T47D (cell line): ENCODE measurements around the gene CCDC171.
"Not testable (repeated sequence)": the region's sequence is repeated elsewhere in the genome, so short reads cannot be mapped to it uniquely, and the experiment has no call there.

Experiments
- DNase-seq, 2 experiments: peaks; one replicate each; pipeline versions ENCODE4 v3.0.0 to v3.0.0-alpha.2; 2011 to 2012; ENCODE audit warnings: low read depth in 1 of 2, low spot score in 1 of 2
- JUND ChIP-seq: IDR thresholded peaks from 2 replicates; pipeline ENCODE4 v1.6.1; 2012; ENCODE audit warnings: low read depth
- in situ Hi-C: cut with HindIII; loops from 2 replicates; pipeline ENCODE4 v1.10.0; 2016; ENCODE audit warnings: low sequenced_read_pairs, low pct_unique_long_range_greater_than_20kb

The CCDC171 gene

DNA sequence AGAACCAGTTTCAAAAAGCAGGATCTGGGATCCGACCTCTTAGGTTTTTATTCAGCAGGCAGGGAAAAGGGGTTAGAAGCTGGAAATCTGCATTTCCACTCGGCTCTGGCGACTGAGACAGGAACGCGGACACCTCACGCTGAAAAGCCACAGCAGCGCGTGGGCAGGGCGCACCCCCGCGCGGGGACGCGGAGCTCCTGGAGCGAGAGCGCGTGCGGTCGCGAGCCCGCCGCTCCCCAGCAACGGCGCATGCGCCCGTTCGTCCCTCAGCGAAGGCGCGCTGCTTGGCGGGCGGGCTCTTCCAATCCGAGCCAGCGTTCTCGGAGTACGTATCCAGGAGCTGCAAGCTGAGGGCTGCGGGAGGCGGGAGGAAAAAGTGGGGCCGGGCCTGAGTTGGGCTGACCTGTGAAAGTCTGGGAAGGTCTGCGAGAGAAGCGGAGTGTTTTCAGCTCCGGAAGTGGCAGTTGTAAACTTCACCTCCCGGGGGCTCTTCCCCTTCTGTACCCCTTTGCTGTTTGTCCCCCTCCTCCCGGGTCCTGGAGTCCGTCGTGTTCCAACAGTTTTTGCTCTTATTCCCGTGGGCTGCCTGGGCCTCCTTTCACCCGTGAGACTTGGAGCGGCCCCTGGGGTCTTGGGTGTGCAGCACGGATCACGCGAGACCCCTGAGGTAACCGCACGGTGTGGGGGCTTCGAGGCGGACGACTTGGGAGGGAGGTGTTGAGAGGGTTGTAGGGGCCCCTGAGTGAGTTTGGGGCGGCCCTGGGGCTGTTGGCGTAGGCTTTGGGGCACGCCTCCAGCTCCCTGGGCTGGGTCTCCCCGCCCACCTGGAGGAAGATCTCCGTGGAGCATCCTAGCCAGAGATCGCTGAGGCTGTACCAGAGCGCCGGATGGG lies at the start of gene CCDC171:
Gene CCDC171, plus strand, starts transcription at position 408 of the 892 bp plus-strand sequence. CDS start 11,046 bp downstream, outside the sequence.
- no peak for TF ChIP-seq JUND
- DNase-seq = peak; percentile 94 to 95
- in situ Hi-C loops = no loop called here

DNA sequence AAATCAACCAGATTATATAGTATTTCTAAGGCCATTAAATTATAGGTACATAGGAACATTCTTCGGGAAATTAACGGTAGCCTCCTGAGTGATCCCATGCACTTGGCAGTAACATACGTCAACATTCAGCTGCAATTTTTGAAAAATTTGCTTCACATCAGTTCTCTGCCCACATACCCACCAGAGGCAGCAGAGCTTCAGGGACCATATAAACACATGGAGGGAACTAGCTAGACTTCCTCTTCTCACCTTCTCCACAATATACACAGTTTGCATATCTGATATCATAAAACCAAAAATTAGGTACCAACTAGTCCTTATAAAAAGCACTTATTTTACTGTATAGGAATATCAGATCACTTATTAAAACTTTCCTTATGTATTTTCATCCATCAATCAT lies 46.9 kb upstream of the CCDC171 start:
- in situ Hi-C loops = no loop called here
- no peak for TF ChIP-seq JUND
- DNase-seq = no peak

GRCh38 chr9:15509931-15510788 lies 42.7 kb upstream of the CCDC171 start:
- no peak for TF ChIP-seq JUND
- in situ Hi-C loops = no loop called here
- peak; percentile 9 to 32 for DNase-seq

DNA sequence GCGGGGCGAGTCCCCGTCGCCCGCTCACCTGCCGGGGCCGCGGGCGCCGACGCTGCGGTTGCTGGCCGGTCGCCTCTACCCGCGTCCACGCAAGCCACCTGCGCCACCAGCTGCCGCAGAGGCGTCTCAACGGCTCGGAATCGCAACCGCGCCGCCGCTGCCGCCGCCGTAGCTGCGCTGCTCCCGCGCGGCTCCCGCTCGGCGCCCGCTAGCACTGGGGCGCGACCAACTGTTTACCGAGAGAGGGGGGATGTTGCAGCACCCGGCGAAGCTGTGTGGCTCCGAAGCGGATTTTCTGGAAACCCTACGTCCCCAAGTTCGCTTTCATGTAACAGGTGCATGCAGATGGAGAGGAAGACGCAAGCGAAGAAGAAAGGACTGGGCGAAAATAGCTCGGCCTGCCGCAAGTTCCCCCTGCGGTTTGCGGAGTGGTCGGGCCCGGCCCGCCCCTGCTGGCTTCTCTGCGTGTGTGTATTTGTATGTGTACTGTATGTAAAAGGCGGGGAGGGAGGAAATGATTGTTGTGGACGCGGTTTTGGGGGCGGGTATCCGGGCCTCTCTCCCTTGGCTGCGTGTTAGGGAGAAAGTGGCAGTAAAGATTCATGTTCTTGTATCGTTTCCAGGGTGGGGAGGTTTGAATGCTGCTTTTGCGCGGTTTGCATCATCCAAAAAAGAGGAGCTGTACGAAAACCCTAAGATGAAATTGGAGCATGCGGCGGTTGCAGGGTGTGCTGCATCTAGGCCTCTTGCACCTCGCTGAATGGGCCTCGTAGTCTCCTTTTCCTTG lies 41.9 kb upstream of the CCDC171 start, which contains the start of gene PSIP1:
Gene PSIP1, minus strand, starts transcription at position 182 of the 787 bp plus-strand sequence. CDS start 782 bp downstream, outside the sequence.
- in situ Hi-C loops = no loop called here
- DNase-seq = peak; percentile 21 to 83

GRCh38 chr9:15512204-15512603 lies 40.6 kb upstream of the CCDC171 start:
- no peak for DNase-seq
- in situ Hi-C loops = no loop called here
- TF ChIP-seq JUND = no peak

More for the DNA sequence above, 41.9 kb upstream of the CCDC171 start, which contains the start of gene PSIP1:
- TF ChIP-seq JUND = peak; percentile 17; the same call in 1 of the 2 replicates

GRCh38 chr9:15512889-15513288 lies 40.0 kb upstream of the CCDC171 start:
- TF ChIP-seq JUND = no peak
- in situ Hi-C loops = no loop called here
- no peak for DNase-seq

- TF ChIP-seq JUND = no peak
- peak in 1 of 2 experiments; percentile 37 for DNase-seq
- in situ Hi-C loops = no loop called here
Observed at GRCh38 chr9:15513335-15513734, 39.5 kb upstream of the CCDC171 start.

- in situ Hi-C loops = no loop called here
- TF ChIP-seq JUND = no peak
Observed at GRCh38 chr9:15519831-15520230, 33.0 kb upstream of the CCDC171 start.

GRCh38 chr9:15521254-15521653 lies 31.6 kb upstream of the CCDC171 start:
- no peak for DNase-seq
- in situ Hi-C loops = no loop called here
- no peak for TF ChIP-seq JUND

More at GRCh38 chr9:15519831-15520230, 33.0 kb upstream of the CCDC171 start:
- DNase-seq = no peak

DNA sequence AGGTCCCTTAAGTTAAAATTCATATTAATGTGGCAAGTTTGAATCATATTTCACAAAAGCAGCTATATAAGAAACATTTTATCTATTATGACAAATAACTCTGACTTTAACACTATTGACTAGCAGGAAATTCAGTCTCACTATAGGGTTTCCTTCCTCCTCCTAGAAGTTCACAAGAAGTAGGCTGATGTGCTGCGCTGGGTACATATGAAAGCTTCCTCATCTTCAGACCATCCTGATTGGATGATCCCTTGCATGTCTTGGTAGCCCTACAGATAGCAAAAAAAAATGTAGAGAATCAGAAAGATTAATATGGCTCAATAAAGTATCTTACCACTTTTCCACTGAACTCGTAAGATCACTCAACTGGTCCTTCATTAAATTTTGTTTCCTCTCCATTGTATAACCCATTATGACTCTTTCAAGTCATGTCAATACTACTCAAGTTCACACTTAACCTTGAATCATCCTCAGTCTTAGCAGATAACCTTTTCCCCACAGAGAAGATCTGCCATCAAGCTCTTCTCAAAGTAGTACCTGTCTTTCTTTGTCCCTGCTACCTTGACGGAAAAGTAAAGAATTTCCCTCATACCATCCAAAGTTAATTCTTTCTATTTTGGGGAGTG lies 30.6 kb upstream of the CCDC171 start:
- TF ChIP-seq JUND = no peak
- in situ Hi-C loops = no loop called here
- no peak for DNase-seq

- in situ Hi-C loops = no loop called here
- no peak for DNase-seq
- TF ChIP-seq JUND = no peak
Observed at GRCh38 chr9:15524845-15525455, 27.9 kb upstream of the CCDC171 start.

GRCh38 chr9:15525958-15526357 lies 26.9 kb upstream of the CCDC171 start:
- DNase-seq = no peak
- no peak for TF ChIP-seq JUND
- in situ Hi-C loops = no loop called here

GRCh38 chr9:15527035-15527434 lies 25.8 kb upstream of the CCDC171 start:
- in situ Hi-C loops = not testable (repeated sequence)

More at GRCh38 chr9:15527035-15527434, 25.8 kb upstream of the CCDC171 start:
- DNase-seq = not testable (repeated sequence)
